ENCODE results near the gene TBC1D9B.

Gene TBC1D9B

DNA sequence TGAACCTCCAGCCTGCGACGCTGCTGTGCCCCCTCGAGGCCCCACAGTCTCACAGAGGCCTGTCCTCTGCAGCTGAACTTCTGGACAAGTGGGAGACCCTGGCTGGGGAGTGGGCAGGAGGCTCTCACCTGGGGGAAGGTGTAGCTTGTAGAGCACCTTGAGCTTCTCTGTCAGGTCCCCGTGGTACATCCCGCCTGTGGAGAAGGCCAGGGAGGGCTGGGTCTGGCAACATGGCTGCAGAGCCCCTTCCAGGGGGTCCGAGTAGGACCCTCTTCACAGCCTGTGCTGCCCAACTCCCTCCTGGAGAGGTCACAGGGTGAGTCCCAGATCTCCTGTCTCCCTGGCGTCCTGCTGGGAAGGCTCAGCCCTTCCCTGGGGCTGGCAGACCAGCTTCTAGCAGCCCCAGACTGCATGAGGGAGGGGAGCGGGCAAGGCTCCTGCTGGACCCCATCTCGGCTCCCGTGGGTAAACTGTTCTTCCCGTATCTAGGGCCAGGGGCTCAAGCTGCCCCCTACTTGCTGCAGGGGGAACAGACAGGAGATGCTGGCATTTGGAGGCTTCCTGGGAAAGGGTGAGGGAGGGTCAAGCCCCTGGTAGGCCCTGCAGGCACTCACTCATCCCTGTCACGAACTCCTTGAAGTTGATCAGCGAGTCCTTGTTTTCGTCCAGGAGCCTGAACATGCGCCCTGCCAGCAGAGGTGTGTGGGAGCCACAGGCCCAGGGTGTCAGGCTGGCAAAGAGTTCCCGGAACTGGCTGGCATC is 37.9 kb downstream of the TBC1D9B start:
- no peak for DNase-seq (ENCODE audit: low read depth)

DNA sequence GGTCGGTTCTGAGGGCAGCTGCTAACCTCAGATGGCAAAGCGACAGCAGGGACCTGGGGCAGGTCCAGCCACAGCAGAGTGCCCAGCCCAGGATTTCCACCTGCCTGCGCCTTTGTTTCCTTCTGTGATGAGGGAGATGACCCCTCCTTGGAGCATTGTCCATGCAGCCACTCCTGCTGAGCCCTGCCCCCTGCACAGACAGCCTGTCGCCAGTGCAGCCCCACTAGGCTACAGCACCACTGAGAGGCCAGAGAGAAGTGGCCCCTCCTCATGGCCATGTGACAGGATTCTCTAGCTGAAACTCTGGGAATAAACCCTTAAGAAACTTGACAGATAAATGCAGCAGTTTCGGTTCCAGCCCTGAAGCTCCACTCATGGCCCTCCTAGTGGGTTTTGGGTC is 38.6 kb downstream of the TBC1D9B start:
- DNase-seq (ENCODE audit: low read depth) = no peak

DNA sequence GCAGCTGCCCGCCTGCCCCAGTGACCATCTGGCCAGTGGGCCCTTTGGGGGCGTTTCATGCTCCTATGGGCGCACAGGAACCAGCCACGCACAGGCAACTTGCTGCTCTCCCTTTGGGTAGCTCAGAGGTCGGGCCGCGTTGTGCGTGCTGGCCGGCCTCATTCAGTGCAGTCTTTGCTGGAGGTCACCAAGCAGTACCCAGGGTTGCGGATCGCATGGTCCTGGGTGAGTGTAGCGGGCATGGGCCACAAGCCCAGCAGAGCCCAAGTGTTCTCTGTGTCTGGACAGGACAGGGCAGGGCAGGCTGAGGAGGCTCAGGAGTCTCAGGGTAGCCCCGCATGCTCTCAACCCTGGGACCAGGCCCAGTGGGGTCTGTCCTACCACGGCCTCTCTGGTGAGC is 39.2 kb downstream of the TBC1D9B start:
- no peak for DNase-seq (ENCODE audit: low read depth)

DNA sequence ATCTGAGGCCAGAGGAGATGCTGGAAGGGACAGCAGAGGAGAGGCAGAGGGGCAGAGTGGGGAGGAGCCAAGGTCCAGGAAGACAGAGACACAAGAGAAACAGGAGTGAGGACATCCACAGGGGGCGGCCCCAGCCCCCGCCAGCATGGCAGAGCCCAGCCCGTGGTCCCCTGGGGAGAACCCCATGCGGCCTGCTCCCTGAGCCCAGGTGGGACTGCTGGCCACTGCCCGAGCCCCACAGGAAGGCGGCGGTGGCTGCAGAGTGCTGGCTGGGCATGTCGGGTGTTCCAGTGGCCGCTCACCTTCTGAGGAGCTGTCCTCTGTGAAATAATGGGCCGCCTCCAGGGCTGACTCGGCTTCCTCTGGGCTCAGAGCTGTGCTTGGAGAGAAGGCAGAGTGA is 40.2 kb downstream of the TBC1D9B start:
- no peak for DNase-seq (ENCODE audit: low read depth)

DNA sequence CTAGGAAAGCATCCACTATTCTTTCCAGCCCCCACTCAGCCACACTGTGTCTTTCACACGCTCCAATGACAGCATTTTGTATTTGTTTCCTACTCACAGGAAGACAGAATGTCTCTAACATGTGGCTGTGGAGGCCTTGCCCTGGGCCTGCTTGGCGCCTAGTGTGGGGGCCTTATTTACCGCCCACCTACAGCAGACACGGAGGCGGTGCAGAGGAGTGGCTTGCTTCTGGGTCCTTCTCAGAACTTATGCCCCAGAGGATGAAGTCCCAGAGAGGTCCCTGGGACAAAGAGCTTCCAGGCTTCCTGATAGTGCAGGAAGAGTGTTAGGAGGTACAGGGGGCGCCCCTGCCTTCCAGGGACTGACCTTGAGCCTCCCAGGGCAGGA is 40.6 kb downstream of the TBC1D9B start:
- no peak for DNase-seq (ENCODE audit: low read depth)

DNA sequence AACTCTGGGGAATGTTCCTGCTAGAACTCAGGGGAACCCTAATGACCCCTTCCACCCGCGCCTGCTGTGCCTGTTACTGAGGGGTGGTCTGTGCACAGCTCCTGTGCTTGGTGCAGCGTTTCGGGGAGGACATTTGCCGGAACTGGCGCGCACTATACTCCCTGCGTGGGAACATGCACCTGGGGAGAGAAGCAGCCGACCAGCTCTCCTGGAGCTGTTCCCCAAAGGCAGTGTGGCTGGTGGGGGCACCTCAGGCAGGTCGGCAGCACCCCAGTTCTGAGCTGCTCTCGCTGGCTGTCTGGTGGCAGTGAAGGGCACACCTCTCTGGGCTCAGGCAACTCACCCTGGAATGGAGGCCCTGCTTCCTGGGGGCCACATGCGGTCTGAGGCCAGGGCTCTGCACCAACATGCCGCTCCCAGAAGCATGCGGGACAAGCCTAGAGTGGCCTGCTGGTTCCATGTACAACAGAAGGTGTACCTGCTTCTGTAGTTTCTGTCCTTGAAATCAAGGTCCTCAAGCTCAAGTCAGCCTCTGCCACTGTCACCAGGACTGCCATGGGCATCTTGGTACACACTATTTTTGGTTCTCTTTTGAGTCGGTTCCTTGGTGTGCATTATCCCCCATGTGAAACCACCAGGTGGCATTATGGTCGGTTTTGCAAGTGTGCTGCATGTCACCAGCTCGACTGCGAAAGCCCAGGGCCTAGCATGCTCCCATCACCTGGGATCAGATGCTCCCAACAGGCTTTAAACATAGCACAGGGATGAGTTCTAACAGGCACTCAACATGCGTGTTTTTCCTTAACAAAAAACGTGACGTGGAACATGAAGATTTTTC is 41.2 kb downstream of the TBC1D9B start:
- DNase-seq (ENCODE audit: low read depth) = no peak

DNA sequence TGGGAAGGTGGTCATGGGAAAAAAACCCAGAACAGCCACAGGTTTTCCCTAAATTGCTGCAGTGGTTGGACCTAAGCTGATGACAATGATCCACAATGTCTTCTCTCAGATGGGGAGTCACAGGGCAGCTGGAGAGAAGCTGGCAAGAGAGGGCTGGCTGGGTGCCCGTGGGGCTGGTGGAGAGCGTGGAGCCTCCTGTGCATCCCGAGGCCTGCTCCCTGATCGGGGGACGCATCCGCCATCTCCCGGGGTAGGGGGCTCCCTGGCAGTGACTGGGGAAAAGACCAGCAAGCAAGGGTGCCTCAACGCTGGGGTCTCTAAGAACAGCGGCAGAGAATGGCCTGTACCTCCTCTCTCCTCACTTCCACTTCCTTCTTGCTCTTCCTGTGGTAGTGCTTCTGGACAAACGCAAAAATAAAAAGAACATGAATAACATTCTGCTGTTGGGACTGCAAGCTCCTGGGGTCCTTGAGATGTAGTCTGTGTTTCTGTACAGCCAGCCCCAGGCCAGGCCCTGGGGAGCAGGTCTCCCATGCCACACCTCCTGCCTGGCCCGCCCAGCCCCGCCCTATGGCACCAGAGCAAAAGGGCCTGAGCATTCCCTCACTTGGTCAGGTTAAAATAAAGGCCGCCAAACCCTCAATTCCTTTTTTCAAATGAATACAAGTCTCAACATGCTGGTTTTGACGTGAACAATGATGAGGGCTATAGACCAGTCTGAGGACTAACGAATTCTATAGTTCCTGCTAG is 42.0 kb downstream of the TBC1D9B start:
- no peak for DNase-seq (ENCODE audit: low read depth)

DNA sequence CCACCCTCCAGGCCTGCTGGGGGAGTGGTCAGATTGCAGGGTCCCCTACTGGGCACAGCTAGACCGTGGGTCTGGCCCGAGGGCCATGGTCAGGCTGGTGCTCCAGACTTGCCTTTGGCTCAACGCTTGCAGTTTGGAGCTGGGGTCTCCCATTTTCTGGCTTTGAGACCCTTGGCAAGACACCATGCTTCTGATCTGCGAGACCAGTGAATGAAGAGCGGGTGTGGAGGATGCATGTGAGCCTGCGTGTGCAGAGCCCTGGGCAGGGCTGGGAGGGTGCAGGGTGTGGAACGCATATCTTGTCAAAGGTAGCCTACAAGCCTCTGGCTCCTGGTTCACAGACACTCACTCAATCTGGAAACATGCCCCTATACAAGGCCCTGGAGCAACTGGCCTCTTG is 43.0 kb downstream of the TBC1D9B start:
- DNase-seq (ENCODE audit: low read depth) = no peak

DNA sequence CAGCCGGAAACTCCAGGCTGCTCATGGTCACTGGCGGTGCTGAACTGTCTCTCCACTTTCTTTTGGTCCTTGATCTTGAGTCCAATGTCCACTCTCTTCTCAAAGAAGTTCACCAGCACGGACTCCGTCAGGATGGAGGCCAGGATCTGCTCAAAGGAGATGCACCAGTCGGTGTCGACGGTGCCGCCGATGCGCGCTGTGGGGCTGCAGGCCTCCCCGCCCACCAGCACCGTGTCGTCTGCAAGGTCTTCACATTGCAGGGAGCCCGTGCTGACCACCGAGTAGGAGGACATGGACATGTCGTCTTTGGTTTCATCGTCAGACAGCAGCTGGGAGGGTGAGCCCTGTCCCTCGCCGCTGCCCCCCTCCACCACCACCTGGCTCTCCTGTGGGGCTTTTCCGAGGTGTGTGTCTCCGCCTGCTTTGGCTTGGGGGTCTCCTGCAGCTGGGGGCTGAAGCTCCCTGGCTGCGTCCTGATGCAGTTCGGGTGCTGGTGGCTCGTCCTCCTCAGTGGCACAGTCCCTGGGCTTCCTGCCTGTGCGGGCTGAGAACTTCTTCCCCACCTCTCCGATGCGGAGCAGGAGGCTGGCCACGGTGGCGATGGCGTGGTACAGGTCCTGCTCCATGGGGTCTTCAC is 44.1 kb downstream of the TBC1D9B start:
- DNase-seq (ENCODE audit: low read depth) = no peak

DNA sequence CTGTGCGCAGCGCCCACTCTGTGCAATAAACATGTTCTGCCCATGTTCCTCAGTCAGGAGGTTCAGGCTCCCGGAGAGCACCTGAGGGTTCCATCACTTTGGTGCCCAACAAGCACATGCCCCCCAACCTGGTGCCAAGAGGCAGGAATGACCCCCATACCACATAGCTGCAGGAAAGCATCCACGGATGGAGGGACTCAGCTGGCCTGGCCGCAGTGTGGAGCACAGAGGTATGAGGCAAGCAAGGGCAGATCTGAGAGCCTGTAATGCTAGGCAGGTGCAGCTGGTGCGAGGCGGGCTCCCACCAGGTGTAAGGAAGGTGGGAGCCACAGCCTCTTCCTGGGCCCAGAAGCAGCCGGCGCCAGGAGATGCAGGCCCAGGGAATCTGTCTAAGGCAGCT is 44.8 kb downstream of the TBC1D9B start:
- DNase-seq (ENCODE audit: low read depth) = no peak

DNA sequence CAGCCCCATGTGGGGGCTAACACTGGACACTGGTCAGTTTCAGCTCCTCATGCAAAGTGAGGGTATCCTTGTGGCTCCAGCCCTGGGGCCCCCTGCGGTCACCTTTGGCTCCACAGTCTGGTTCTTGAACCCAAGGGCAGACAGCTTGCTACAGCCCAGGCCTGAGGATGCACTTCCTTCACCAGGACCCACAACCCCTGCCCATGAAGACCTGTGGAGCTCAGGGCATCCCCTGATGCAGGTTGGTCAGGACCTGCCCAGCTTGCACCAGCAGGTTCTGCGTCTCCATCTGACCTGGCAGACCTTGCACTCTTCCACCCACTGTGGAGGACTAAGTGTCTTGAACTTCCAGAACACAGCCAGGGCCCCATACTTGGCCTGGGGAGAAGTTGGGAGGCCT is 45.4 kb downstream of the TBC1D9B start:
- DNase-seq (ENCODE audit: low read depth) = no peak

DNA sequence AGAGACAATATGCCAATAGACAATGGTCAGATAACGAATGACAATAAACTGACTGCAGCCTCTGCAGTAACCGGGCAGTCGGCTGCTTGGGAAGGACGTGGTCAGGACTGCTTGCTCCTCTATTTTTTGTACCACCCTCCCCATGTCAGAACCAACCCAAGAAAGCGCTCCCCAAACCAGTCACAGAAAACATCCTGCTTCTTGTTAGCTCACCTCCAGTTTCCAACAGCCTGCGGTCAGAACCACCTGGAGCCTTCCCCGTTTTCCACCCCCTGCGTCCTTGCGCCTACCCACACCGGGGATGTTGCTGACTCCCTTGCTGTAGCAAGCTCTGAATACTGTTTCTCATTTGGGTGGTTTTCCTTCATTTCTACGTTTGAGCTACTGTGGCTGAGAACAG is 47.4 kb downstream of the TBC1D9B start:
- DNase-seq (ENCODE audit: low read depth) = no peak

DNA sequence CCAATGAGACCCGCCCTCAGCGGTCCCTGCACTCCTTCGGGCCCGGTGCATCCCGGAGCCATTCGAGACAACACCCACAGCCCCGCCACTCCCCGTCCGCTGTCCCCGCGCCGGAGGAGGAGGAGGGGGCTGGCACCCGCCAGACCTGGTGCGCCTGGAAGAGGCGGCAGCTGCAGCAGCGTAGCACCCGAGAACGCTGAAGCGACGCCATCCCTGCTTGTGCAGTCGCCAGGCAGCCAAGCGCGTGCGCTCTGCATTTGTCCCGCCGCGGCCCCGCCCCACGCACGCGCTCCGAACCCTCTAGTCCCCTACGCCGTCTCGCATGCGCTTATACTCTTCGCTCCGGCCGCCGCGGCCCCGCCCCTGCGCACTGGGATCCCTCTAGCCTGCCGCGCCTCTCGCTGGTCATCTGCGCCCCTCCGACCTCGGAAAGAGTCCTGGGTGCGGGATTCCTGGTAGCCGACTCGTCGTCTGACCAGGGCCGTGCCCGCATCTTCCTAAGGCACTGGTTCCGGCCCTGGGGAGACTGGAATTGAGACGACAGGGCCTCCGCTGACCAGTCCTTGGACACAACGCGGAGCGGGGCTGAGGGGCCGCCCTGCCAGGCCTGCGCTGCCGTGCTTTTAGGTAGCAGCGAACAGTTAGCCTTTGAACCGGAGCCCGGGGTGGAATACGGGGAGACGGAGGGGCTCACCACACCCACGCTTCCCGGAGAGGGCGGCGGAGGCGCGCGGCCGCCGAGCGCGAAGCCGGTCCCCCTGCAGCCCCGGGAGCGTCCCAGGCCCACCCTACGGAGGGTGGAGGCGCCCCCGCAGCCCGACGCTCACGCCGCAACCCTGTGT is 48.9 kb downstream of the TBC1D9B start, which contains the start of gene MRNIP:
MRNIP (minus strand) TSS at position 232 of the 842 bp plus-strand sequence; CDS start at position 211, 21 bp downstream.
- peak; percentile 62 for DNase-seq (ENCODE audit: low read depth)

DNA sequence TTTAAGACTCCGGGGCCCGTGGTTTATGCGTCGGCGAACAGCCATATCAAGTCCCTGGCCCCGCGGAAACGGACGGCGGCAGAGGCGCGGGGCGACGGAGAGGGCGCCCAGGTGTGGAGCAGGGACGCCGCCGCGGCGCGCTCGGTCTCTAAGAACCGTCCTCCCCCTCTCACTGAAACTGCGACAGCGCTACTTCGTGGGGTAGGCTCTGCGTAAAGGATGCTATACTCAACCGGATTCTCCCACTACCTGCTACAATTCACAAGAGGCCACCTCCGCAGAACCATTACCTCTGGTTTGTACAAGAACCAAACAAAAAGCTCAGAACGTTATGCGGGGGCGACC is 49.5 kb downstream of the TBC1D9B start:
- DNase-seq (ENCODE audit: low read depth) = no peak

DNA sequence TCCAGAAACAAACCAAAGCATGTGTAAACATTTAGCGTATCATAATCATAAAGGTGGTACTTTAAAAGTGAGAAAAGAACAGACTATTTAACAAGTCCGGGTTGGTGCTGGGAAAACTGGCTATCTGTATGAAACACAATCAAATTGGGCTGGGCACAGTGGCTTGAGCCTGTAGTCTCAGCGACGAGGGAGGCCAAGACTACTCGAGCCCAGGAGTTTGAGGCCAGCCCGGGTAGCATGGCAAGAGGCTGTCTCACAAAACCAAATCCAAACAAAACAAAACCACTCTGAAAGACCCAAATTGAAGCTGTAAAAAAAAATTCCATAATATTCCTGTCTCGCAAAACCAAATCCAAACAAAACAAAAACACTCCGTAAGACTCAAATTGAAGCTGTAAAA is 53.3 kb downstream of the TBC1D9B start:
- no peak for DNase-seq (ENCODE audit: low read depth)

DNA sequence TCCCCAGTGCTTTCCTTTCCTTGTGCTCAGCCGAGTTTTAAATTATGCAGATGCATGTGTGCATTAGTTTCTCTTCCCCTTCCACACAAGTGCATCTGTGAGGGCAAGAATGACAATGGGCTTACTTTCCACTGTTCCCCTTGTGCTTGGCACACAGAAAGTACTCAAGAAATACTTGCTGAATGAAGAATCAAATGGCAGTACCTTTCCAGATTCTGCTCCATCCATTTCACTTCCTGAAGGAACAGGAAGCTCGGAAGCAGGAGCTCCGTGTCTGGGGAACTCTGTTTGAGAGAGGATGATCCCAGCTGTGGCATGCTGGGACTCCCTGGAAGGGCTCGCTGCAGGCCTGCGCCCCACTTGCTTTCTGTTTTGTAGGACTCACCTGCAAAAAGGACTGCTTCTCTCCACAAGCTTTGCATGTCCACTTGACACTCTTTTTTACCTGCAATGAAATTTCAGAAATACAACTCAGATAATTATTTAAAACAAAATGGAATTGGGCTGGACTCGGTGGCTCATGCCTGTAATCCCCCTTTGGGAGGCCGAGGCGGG is 54.6 kb downstream of the TBC1D9B start:
- DNase-seq (ENCODE audit: low read depth) = no peak

DNA sequence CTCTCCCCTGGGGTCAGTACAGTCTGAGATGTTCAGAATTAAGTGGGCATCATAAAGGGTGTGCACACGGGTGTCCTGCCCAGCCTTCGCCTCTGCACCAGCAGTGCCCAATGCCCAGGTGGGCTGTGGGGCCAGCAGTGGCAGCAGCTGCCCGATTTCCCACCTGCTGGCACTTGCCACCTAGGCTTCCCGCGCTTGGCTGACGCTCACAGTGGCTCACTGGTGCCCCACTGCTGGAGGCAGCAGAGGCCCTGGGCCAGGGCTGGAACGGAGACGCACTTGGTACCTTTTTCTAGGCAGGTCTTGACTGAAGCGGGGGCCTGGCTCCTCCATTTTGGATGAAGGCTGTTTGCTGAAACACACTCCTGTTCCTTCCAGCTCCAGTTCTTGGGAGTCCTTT is 66.1 kb downstream of the TBC1D9B start:
- DNase-seq (ENCODE audit: low read depth) = no peak

DNA sequence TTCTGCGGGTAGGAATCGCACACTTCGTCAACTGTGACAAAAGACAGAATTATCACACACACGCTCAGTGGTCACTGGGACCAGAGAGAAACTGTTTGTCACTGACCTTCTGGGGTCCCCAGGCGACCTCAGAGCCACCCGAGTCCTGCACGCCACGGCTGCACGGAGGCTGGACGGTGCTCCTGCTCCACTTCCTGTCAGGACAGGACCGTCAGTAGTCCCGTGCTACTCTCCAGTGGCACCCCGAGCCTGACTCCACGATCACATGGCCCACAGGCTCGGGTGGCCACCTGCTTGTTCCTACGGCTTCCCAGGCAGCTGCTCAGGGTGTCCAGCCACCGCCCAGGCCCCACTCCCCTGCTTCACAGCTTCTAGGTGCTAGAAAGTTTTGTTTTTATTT is 66.9 kb downstream of the TBC1D9B start:
- DNase-seq (ENCODE audit: low read depth) = no peak

DNA sequence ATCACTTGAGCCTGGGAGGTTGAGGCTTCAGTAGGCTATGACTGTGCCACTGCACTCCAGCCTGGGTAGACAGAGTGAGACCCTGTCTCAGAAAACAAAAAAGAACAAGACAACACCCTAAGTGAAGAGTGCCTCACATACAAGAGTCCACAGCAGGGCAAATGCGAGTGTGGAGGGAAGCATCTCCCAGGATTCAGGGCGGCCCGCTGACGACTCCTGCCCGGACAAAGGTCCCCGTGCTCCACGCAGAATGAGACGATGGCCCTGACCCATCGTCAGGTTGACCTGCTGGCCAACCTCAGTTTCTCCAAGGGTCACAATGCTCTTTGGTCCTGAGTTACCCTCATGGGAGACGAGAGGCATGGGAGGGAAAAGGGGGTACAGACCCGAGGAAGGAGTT is 67.4 kb downstream of the TBC1D9B start:
- no peak for DNase-seq (ENCODE audit: low read depth)

DNA sequence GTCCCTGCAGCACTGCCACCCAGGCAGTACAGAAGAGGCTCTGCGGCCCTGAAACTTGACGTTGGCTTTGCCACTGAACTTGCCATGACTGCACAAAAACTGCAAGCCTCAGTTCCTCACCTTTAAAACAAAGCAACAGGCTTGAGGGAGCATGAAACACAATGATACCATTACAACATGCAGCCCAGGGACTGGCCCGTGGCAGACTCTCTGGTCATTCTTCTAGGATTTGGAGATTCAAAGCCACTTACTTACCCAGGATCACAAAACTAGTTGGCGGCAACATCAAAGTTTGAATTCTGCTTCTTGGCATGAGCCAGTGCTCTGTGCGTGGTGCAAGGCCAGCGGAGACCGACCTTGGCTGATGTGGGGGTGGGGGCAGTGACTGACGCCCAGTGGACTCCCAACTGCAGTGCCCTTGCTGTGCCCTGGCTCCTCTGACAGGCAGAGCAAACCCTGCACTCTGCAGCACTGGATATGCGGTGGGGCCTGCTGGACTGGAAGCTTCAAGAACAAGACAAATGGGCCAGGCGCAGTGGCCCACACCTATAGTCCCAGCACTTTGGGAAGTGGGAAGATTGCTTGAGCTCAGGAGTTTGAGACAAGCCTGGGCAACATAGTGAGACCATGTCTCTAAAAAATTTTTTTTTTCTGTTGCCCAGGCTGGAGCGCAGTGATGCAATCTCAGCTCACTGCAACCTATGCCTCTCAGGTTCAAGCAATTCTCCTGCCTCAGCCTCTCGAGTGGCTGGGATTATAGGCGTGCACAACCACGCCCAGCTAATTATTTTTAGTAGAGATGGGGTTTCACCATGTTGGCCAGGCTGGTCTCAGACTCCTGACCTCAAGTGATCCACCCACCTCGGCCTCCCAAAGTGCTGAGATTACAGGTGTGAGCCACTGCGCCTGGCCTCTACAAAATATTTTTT is 68.1 kb downstream of the TBC1D9B start:
- no peak for DNase-seq (ENCODE audit: low read depth)

All from GM04503 (cell line).